ENCODE measurements around the gene ZNF438.

Gene ZNF438

GRCh38 chr10:30826679-30827078, 205.0 kb downstream of the ZNF438 start:
- TF ChIP-seq, protein P1, sequence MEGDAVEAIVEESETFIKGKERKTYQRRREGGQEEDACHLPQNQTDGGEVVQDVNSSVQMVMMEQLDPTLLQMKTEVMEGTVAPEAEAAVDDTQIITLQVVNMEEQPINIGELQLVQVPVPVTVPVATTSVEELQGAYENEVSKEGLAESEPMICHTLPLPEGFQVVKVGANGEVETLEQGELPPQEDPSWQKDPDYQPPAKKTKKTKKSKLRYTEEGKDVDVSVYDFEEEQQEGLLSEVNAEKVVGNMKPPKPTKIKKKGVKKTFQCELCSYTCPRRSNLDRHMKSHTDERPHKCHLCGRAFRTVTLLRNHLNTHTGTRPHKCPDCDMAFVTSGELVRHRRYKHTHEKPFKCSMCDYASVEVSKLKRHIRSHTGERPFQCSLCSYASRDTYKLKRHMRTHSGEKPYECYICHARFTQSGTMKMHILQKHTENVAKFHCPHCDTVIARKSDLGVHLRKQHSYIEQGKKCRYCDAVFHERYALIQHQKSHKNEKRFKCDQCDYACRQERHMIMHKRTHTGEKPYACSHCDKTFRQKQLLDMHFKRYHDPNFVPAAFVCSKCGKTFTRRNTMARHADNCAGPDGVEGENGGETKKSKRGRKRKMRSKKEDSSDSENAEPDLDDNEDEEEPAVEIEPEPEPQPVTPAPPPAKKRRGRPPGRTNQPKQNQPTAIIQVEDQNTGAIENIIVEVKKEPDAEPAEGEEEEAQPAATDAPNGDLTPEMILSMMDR (IDR thresholded peaks at IDR 0.05; ENCODE audit: insufficient read depth, low read depth, low read length, missing control alignments): no peak
- DNase-seq (ENCODE audit: low read depth): no peak
- no peak overlapping the region for H3K4me3 ChIP-seq (ENCODE audit: low read length)

DNA sequence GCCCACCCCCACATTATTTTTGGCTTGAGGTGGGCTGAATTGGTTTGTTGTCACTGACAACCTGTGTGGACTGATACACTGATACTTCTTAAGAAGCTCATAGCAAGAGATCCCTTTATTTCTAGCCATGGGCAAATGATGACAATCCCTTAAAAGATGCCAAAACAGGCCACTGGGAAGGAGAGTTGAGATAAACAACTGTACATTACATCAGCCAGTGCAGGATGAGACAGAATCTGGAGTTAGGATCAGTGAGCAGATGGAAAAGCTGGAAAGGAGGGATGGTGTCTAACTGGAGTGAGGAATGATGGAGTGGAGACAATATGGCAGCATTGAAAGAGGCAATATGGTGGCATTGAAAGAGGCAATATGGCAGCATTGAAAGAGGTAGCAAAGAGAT, 206.2 kb downstream of the ZNF438 start:
- TF ChIP-seq, protein P1 (IDR thresholded peaks at IDR 0.05; ENCODE audit: insufficient read depth, low read depth, low read length, missing control alignments): no peak
- DNase-seq (ENCODE audit: low read depth): no peak

GRCh38 chr10:30825022-30825421, 206.6 kb downstream of the ZNF438 start:
- TF ChIP-seq, protein P1 (IDR thresholded peaks at IDR 0.05; ENCODE audit: insufficient read depth, low read depth, low read length, missing control alignments): no peak
- H3K4me3 ChIP-seq (ENCODE audit: low read length): no peak overlapping the region
- no peak for DNase-seq (ENCODE audit: low read depth)

More for the DNA sequence above, 206.2 kb downstream of the ZNF438 start:
- no peak overlapping the region for H3K4me3 ChIP-seq (ENCODE audit: low read length)

GRCh38 chr10:30823651-30824050, 208.0 kb downstream of the ZNF438 start:
- no peak for DNase-seq (ENCODE audit: low read depth)
- no peak overlapping the region for H3K4me3 ChIP-seq (ENCODE audit: low read length)
- TF ChIP-seq, protein P1 (IDR thresholded peaks at IDR 0.05; ENCODE audit: insufficient read depth, low read depth, low read length, missing control alignments): no peak

GRCh38 chr10:30822693-30823465, 208.8 kb downstream of the ZNF438 start:
- no peak for DNase-seq (ENCODE audit: low read depth)
- TF ChIP-seq, protein P1 (IDR thresholded peaks at IDR 0.05; ENCODE audit: insufficient read depth, low read depth, low read length, missing control alignments): no peak
- no peak overlapping the region for H3K4me3 ChIP-seq (ENCODE audit: low read length)

GRCh38 chr10:30821994-30822692, 209.5 kb downstream of the ZNF438 start:
- no peak for DNase-seq (ENCODE audit: low read depth)
- no peak overlapping the region for H3K4me3 ChIP-seq (ENCODE audit: low read length)
- TF ChIP-seq, protein P1 (IDR thresholded peaks at IDR 0.05; ENCODE audit: insufficient read depth, low read depth, low read length, missing control alignments): no peak

All from epithelial cell of esophagus (primary cell).